SK-N-MC (cell line): Measurements from ENCODE around the gene SALL1.

Source experiments
- DNase-seq: peaks from one replicate; pipeline ENCODE4 v3.0.0-alpha.2; 2011; ENCODE audit warnings: low read depth, low spot score
- H3K27ac ChIP-seq: fragments of 200-600 bp; sonication (generic); 2 replicates; pipeline ENCODE4 v1.5.1; 2016; ENCODE audit warnings: mixed run types
- H3K36me3 ChIP-seq: fragments of 200-600 bp; sonication (generic); 2 replicates; pipeline ENCODE4 v1.6.1; 2017; ENCODE audit warnings: antibody characterized with exemption, low read length, mixed read lengths; ENCODE audit not compliant: insufficient read depth
- H3K4me3 ChIP-seq: fragments of 200-600 bp; sonication (generic); 2 replicates; pipeline ENCODE4 v1.5.1; 2016
- H3K9ac ChIP-seq: fragments of 200-600 bp; sonication (generic); 2 replicates; pipeline ENCODE4 v1.8.0; 2017; ENCODE audit warnings: mixed run types, mixed read lengths; ENCODE audit not compliant: insufficient read length
- H3K9me3 ChIP-seq: fragments of 200-600 bp; sonication (generic); 2 replicates; pipeline ENCODE4 v1.6.1; 2017; ENCODE audit warnings: low read depth, mild to moderate bottlenecking, antibody characterized with exemption, low read length, moderate library complexity, mixed read lengths
- EZH2 ChIP-seq: fragments of 200-600 bp; sonication (generic); IDR thresholded peaks from one replicate; pipeline ENCODE4 v1.6.1; 2017; ENCODE audit warnings: antibody characterized with exemption
- FOXP2 ChIP-seq: optimal IDR thresholded peaks from 2 replicates; pipeline ENCODE3; 2011; ENCODE audit warnings: mild to moderate bottlenecking, moderate library complexity; ENCODE audit not compliant: insufficient read depth; ENCODE audit errors: extremely low read length, control extremely low read depth
- POLR2AphosphoS5 ChIP-seq: IDR thresholded peaks from 2 replicates; pipeline ENCODE4 v1.6.1; 2012; ENCODE audit warnings: mild to moderate bottlenecking, low read depth, low read length, borderline replicate concordance

Gene SALL1

DNA sequence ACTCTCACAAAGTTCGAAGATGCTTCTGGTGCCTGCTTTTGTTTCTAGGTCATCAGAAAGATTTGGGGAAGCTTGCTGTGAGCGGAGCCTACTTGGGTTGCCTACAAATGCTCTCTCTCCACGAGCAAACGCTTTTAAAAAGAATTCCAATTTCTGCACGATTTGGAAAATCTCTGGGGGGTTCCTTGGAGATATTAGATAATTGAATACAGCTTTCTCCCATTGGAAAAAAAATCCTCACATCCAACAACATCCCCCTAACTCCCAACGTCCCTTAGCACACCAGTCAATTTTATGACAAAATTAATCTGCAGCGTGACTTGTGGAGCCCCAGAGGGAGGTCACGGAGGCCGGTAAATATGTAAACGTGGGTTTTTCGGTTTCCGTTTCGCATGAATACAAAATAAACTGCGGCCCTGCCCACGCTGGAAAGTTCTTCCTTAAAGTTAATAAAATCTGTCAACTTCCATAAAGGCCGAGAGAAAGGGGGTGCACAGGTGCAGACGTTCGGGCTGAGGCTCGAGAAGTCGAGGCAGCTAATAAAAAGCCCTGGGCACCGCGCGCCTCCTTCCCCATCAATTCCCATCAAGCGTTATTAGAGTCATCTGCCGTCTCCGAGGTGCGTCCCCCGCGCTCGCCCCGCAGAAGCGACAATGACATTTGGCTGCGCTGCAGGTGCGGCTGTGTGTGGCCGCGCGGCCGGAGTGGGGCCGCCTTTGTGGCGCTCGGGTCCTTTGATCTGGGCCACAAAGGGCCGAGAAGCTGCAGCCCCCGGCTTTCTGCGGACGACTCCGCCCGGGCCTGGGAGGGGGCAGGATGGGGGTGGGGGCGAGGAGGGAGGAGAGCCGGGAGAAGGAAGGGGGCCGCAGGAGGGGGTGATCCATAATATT lies 37.6 kb downstream of the SALL1 start:
- DNase-seq: no peak
- no peak overlapping the region for H3K9ac ChIP-seq
- H3K9me3 ChIP-seq: no peaks in the 10 kb centered on the region
- no peaks in the 10 kb centered on the region for H3K36me3 ChIP-seq
- H3K4me3 ChIP-seq: no peak overlapping the region
- H3K27ac ChIP-seq: no peak overlapping the region
- TF ChIP-seq FOXP2: no peak
- TF ChIP-seq EZH2: no peak
- no peak for TF ChIP-seq POLR2AphosphoS5

DNA sequence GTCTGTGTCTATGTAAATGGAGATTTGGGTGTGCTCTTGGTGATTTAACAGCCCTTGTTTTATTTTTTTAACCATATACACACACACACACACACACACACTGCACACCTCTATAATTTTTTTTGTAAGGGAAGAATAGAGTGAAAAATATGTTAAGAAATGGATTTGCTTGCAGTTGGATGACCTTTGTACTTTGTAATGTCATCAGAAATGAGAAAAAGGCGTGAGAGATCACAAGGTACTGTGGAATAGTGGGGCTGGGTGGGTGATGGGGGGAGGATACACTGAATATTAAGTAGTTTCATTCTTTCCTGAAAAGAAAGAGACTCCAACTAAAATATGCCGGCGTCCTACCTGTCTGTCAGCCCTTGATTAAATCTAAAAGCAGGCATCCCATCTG lies 38.7 kb downstream of the SALL1 start:
- Histone ChIP-seq H3K36me3 (no peaks in the 10 kb centered on the region), H3K9ac (no peak overlapping the region), H3K9me3 (no peaks in the 10 kb centered on the region), H3K4me3 (no peak overlapping the region), H3K27ac (no peak overlapping the region)
- no peak for TF ChIP-seq FOXP2
- no peak for TF ChIP-seq POLR2AphosphoS5
- TF ChIP-seq EZH2: no peak
- no peak for DNase-seq

DNA sequence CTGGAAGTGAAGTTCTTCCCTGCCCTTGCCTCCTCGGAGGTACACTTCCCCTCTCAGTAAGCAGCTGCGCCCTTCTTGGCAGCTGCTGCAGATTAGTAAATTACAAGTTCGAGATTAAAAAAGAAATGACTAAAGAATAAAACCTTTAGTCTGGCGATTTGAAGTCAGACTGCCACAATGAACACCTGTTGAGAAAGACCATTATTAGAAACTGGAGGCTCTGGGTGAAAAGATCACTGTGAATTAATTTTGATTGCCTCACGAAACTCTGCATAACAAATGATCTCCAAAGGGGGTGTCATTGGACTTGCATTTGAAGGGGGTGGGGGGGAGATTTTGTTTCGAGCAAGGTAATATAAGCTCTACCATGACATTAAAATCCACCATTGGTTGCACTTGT lies 39.3 kb downstream of the SALL1 start:
- H3K9ac ChIP-seq: no peak overlapping the region
- no peak overlapping the region for H3K4me3 ChIP-seq
- DNase-seq: no peak
- no peak for TF ChIP-seq EZH2
- TF ChIP-seq POLR2AphosphoS5: no peak
- TF ChIP-seq FOXP2: no peak
- H3K27ac ChIP-seq: no peak overlapping the region
- H3K9me3 ChIP-seq: no peaks in the 10 kb centered on the region
- no peaks in the 10 kb centered on the region for H3K36me3 ChIP-seq

- H3K4me3 ChIP-seq: no peak overlapping the region
- H3K9ac ChIP-seq: no peak overlapping the region
- no peak for TF ChIP-seq EZH2
- no peak for TF ChIP-seq FOXP2
- no peak for TF ChIP-seq POLR2AphosphoS5
- no peaks in the 10 kb centered on the region for H3K36me3 ChIP-seq
- no peak overlapping the region for H3K27ac ChIP-seq
- DNase-seq: no peak
- H3K9me3 ChIP-seq: no peaks in the 10 kb centered on the region
Measured at GRCh38 chr16:51110700-51111157, 40.3 kb downstream of the SALL1 start.

GRCh38 chr16:51109173-51109572 lies 41.9 kb downstream of the SALL1 start:
- no peak overlapping the region for H3K27ac ChIP-seq
- H3K9ac ChIP-seq: no peak overlapping the region
- no peaks in the 10 kb centered on the region for H3K9me3 ChIP-seq
- H3K36me3 ChIP-seq: no peaks in the 10 kb centered on the region
- DNase-seq: no peak
- no peak for TF ChIP-seq FOXP2
- no peak for TF ChIP-seq POLR2AphosphoS5
- TF ChIP-seq EZH2: no peak
- H3K4me3 ChIP-seq: no peak overlapping the region

DNA sequence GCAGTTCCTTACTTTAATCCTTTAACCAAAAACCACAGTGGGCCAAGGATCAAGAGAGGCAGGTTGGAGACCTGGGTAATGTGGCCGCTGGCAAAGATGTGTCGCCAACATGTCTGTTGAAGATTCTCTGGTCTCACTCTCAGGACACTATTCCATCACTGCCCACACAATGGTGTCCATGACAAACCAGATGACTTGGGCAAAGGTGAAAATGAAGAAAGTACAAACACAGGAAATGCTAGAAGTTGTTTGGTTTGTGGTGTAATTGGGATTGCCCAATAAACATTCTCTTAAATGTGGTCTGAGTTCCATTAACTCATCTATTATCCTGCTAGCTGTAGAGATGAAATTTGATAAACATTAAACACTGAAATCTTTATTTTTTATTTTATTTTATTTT lies 43.3 kb downstream of the SALL1 start:
- Histone ChIP-seq H3K27ac (no peak overlapping the region), H3K4me3 (no peak overlapping the region), H3K36me3 (no peaks in the 10 kb centered on the region), H3K9ac (no peak overlapping the region), H3K9me3 (no peaks in the 10 kb centered on the region)
- no peak for DNase-seq
- TF ChIP-seq POLR2AphosphoS5 (no peak), EZH2 (no peak), FOXP2 (no peak)

GRCh38 chr16:51106535-51106934 lies 44.5 kb downstream of the SALL1 start:
- Histone ChIP-seq H3K36me3 (no peaks in the 10 kb centered on the region), H3K27ac (no peak overlapping the region), H3K9me3 (no peaks in the 10 kb centered on the region), H3K4me3 (no peak overlapping the region), H3K9ac (no peak overlapping the region)
- no peak for DNase-seq
- TF ChIP-seq EZH2 (no peak), POLR2AphosphoS5 (no peak), FOXP2 (no peak)

GRCh38 chr16:51103590-51103989 lies 47.5 kb downstream of the SALL1 start:
- no peaks in the 10 kb centered on the region for H3K36me3 ChIP-seq
- H3K9ac ChIP-seq: no peak overlapping the region
- no peak overlapping the region for H3K27ac ChIP-seq
- no peak for DNase-seq
- H3K9me3 ChIP-seq: no peaks in the 10 kb centered on the region
- no peak for TF ChIP-seq POLR2AphosphoS5
- no peak for TF ChIP-seq FOXP2
- no peak for TF ChIP-seq EZH2
- no peak overlapping the region for H3K4me3 ChIP-seq

- no peak overlapping the region for H3K27ac ChIP-seq
- no peaks in the 10 kb centered on the region for H3K9me3 ChIP-seq
- DNase-seq: no peak
- H3K4me3 ChIP-seq: no peak overlapping the region
- no peaks in the 10 kb centered on the region for H3K36me3 ChIP-seq
- no peak overlapping the region for H3K9ac ChIP-seq
- TF ChIP-seq EZH2 (no peak), POLR2AphosphoS5 (no peak), FOXP2 (no peak)
Measured at GRCh38 chr16:51097729-51098128, 53.3 kb downstream of the SALL1 start.
